ENCODE results near the gene DARS2. TPM values are rescaled to one million over a fixed set of nuclear protein-coding genes. Genes with fewer than 3 reads are reported as not detected.
"Not testable (repeated sequence)": the region's sequence is repeated elsewhere in the genome, so short reads cannot be mapped to it uniquely, and the experiment has no call there.

The DARS2 gene
- total RNA-seq, 4 donors from 2014 or later, result 7.1 to 13.7 (median 9.4) TPM

DNA sequence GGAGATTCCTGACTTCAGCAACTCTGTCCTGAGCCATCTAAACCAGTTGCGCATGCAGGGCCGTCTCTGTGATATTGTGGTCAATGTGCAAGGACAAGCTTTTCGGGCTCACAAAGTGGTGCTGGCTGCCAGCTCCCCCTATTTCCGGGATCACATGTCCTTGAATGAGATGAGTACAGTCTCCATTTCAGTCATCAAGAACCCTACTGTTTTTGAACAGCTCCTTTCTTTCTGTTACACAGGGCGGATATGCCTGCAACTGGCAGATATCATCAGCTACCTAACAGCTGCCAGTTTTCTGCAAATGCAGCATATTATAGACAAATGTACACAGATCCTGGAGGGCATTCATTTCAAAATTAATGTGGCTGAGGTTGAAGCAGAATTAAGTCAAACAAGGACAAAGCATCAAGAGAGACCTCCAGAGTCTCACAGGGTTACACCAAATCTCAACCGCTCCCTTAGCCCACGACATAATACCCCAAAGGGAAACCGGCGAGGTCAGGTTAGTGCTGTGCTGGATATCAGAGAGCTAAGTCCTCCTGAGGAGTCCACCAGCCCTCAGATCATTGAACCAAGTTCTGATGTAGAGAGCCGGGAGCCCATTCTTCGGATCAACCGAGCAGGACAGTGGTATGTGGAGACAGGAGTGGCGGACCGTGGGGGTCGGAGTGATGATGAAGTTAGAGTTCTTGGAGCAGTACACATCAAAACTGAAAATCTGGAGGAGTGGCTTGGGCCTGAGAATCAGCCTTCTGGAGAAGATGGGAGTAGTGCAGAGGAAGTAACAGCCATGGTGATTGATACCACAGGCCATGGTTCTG lies 46.0 kb downstream of the DARS2 start:
- TF ChIP-seq, protein P1, sequence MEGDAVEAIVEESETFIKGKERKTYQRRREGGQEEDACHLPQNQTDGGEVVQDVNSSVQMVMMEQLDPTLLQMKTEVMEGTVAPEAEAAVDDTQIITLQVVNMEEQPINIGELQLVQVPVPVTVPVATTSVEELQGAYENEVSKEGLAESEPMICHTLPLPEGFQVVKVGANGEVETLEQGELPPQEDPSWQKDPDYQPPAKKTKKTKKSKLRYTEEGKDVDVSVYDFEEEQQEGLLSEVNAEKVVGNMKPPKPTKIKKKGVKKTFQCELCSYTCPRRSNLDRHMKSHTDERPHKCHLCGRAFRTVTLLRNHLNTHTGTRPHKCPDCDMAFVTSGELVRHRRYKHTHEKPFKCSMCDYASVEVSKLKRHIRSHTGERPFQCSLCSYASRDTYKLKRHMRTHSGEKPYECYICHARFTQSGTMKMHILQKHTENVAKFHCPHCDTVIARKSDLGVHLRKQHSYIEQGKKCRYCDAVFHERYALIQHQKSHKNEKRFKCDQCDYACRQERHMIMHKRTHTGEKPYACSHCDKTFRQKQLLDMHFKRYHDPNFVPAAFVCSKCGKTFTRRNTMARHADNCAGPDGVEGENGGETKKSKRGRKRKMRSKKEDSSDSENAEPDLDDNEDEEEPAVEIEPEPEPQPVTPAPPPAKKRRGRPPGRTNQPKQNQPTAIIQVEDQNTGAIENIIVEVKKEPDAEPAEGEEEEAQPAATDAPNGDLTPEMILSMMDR (IDR thresholded peaks at IDR 0.05), result no peak
- TF ChIP-seq POLR2AphosphoS5 (IDR thresholded peaks at IDR 0.05) (no peak), EP300 (IDR thresholded peaks at IDR 0.05) (no peak), POLR2A (IDR thresholded peaks at IDR 0.05) (no peak)
- Histone ChIP-seq H3K4me3 (no peak overlapping the region), H3K36me3 (peaks cover 10% of the 10 kb centered on the region), H3K4me1 (peaks cover 39% of the 10 kb centered on the region), H3K27me3 (no peaks in the 10 kb centered on the region), H3K9me3 (no peaks in the 10 kb centered on the region), H3K27ac (peak overlapping the region; percentile 13)
- DNase-seq (ENCODE audit: low spot score in 2 of 2), result no peak
- WGBS, result 76% methylated on average over 15 of the region's 15 CpGs

DNA sequence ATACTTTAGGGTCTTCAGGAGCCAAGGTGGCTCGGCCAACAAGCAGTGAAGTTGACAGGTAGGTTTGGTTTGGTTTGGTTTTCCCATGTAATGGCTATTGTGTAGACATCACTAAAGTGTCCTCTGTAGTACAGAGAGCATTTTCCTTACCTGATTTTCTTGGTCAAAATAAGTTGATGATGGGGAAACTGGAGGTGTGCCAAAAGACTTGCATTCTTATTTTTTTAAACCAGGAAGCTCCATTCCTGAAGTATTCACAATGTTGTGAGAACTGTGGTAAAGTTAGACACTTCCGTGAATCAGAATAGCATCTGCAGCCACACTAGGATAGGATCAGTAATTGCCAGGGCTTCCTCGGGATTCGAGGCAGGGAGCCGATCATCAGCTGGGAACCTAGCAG lies 46.6 kb downstream of the DARS2 start:
- DNase-seq (ENCODE audit: low spot score in 2 of 2), result no peak
- no peaks in the 10 kb centered on the region for H3K27me3 ChIP-seq
- H3K9me3 ChIP-seq, result no peaks in the 10 kb centered on the region
- H3K4me1 ChIP-seq, result peaks cover 33% of the 10 kb centered on the region
- WGBS, result 80% methylated on average over 5 of the region's 5 CpGs
- no peak overlapping the region for H3K27ac ChIP-seq
- peaks cover 7% of the 10 kb centered on the region for H3K36me3 ChIP-seq
- no peak for TF ChIP-seq POLR2A (IDR thresholded peaks at IDR 0.05)
- TF ChIP-seq POLR2AphosphoS5 (IDR thresholded peaks at IDR 0.05), result no peak
- TF ChIP-seq, protein P1 (IDR thresholded peaks at IDR 0.05), result no peak
- TF ChIP-seq EP300 (IDR thresholded peaks at IDR 0.05), result no peak
- H3K4me3 ChIP-seq, result no peak overlapping the region

DNA sequence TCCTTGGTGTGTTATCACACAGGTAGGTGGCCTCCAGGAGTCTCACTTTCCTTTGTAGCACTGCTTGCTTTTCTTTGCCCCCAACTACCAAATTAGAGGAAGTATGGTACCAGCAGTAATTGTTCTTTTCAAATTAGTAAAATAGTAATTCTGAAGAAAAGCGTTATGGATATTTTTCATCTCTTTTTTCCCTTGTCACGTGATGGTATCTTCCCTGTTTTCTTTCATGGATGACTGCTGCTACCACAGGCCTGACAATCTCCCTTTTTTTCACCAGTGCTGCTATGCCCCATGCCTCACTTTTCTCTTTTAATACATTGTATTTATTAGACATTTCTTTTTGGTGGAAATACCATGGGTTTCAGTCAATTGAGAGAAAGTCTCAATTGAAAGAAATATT lies 47.0 kb downstream of the DARS2 start:
- H3K4me3 ChIP-seq, result no peak overlapping the region
- DNase-seq (ENCODE audit: low spot score in 2 of 2), result no peak
- H3K36me3 ChIP-seq, result peaks cover 11% of the 10 kb centered on the region
- no peaks in the 10 kb centered on the region for H3K9me3 ChIP-seq
- 44% methylated on average over 2 of the region's 2 CpGs for WGBS
- H3K4me1 ChIP-seq, result peaks cover 32% of the 10 kb centered on the region
- no peak for TF ChIP-seq POLR2AphosphoS5 (IDR thresholded peaks at IDR 0.05)
- TF ChIP-seq POLR2A (IDR thresholded peaks at IDR 0.05), result no peak
- TF ChIP-seq, protein P1 (IDR thresholded peaks at IDR 0.05), result no peak
- H3K27me3 ChIP-seq, result no peaks in the 10 kb centered on the region
- H3K27ac ChIP-seq, result no peak overlapping the region

DNA sequence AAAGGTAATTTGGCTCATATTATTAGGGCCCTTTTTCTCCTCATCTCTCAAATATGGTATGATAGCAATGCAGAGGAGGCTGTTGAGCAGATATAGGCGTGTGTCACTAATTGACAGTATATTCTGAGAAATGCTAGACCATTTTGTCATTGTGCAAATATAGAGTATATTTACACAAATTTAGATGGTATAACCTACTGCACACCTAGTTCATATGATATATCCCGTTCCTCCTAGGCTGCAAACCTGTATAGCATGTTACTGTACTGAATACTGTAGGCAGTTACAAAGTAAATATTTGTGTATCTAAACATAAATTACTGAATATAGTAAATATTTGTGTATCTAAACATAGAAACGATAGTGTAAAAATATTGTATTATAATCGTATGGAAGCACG lies 52.3 kb downstream of the DARS2 start:
- H3K27me3 ChIP-seq, result no peaks in the 10 kb centered on the region
- WGBS, result 94% methylated on average over 5 of the region's 5 CpGs
- no peaks in the 10 kb centered on the region for H3K4me1 ChIP-seq
- H3K4me3 ChIP-seq, result no peak overlapping the region
- H3K9me3 ChIP-seq, result no peaks in the 10 kb centered on the region
- no peak overlapping the region for H3K27ac ChIP-seq
- H3K36me3 ChIP-seq, result peaks cover 34% of the 10 kb centered on the region
- TF ChIP-seq POLR2AphosphoS5 (IDR thresholded peaks at IDR 0.05) (no peak), POLR2A (IDR thresholded peaks at IDR 0.05) (no peak), EP300 (IDR thresholded peaks at IDR 0.05) (no peak)
- TF ChIP-seq, protein P1 (IDR thresholded peaks at IDR 0.05), result no peak
- DNase-seq (ENCODE audit: low spot score in 2 of 2), result no peak

DNA sequence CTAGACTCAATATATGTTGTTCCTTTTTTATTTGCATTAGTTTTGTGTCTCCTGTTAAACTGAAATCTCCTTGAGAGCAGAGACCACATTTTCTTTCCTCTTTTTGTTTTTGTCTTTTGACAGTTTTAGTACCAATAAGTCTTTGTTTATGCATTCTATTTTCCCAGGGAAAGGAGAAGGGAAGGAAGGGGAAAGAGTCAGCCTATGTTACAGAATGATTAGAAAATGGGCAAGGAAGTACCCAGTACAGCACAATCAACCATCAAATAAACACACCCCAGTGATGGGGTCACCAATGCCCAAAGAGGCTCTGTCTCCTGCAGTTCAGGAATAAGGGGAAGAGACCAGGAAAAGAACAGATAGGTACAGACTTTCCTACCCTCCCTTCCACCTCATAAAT lies 53.8 kb downstream of the DARS2 start:
- peaks cover 34% of the 10 kb centered on the region for H3K36me3 ChIP-seq
- H3K27ac ChIP-seq, result no peak overlapping the region
- DNase-seq (ENCODE audit: low spot score in 2 of 2), result no peak
- H3K4me3 ChIP-seq, result no peak overlapping the region
- no peaks in the 10 kb centered on the region for H3K9me3 ChIP-seq
- H3K27me3 ChIP-seq, result no peaks in the 10 kb centered on the region
- H3K4me1 ChIP-seq, result no peaks in the 10 kb centered on the region
- TF ChIP-seq EP300 (IDR thresholded peaks at IDR 0.05) (no peak), POLR2AphosphoS5 (IDR thresholded peaks at IDR 0.05) (no peak), POLR2A (IDR thresholded peaks at IDR 0.05) (no peak)
- TF ChIP-seq, protein P1 (IDR thresholded peaks at IDR 0.05), result no peak

DNA sequence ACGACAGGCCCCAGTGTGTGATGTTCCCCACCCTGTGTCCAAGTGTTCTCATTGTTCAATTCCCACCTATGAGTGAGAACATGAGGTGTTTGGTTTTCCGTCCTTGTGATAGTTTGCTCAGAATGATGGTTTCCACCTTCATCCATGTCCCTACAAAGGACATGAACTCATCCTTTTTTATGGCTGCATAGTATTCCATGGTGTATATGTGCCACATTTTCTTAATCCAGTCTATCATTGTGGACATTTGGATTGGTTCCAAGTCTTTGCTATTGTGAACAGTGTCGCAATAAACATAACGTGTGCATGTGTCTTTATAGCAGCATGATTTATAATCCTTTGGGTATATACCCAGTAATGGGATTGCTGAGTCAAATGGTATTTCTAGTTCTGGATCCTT lies 56.6 kb downstream of the DARS2 start:
- H3K9me3 ChIP-seq; H3K4me1 ChIP-seq; H3K27me3 ChIP-seq; H3K27ac ChIP-seq; DNase-seq (ENCODE audit: low spot score in 2 of 2); H3K4me3 ChIP-seq: not testable (repeated sequence)
- 91% methylated on average over 4 of the region's 4 CpGs for WGBS
- peaks cover 35% of the 10 kb centered on the region for H3K36me3 ChIP-seq
